ENCODE measurements around the gene XIRP2. TPM values are rescaled to one million over a fixed set of nuclear protein-coding genes. Genes with fewer than 3 reads are reported as not detected.
"Not testable (repeated sequence)": the region's sequence is repeated elsewhere in the genome, so short reads cannot be mapped to it uniquely, and the experiment has no call there.

The XIRP2 gene
- total RNA-seq, 4 donors from 2014 or later: 0.27 TPM; not detected in 3

DNA sequence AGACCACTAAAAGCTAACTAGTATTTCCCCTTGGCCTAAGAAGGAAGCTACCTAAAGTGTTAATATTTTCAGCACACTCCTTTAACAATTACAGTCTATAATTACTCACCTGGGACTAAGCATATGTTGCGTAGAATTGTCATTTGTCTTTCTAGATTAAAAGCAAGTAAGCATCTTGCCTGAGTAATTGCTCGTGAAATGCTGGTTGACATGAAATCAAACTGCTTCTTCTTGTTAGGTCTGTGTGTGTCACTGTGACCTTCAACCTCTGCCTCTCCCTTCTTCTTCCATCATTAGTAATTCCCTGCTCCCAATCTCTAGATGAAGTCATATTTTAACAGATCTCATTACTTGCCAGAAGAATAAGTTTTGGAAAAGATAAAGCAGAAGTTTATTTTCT lies 212.2 kb downstream of the XIRP2 start:
- WGBS, 2 donors (ENCODE audit: low coverage in 1 of 2): 56 to 68% methylated on average over 2 of the region's 2 CpGs
- H3K4me3 ChIP-seq: no peak overlapping the region
- H3K27ac ChIP-seq: no peak overlapping the region
- H3K27me3 ChIP-seq: no peaks in the 10 kb centered on the region
- DNase-seq: no peak
- no peaks in the 10 kb centered on the region for H3K4me1 ChIP-seq
- no peaks in the 10 kb centered on the region for H3K36me3 ChIP-seq
- intact Hi-C loops (cut with DNase I; ENCODE audit: low total_unique reads): no loop called here
- in situ Hi-C loops (cut with MboI; ENCODE audit: low pct_ligation_motif_present in 1 of 4, low pct_unique_long_range_greater_than_20kb in 1 of 4, low sequenced_read_pairs in 3 of 4): no loop called here
- H3K9me3 ChIP-seq: no peaks in the 10 kb centered on the region
- TF ChIP-seq POLR2AphosphoS5 (IDR thresholded peaks at IDR 0.05): no peak
- TF ChIP-seq, protein P1, sequence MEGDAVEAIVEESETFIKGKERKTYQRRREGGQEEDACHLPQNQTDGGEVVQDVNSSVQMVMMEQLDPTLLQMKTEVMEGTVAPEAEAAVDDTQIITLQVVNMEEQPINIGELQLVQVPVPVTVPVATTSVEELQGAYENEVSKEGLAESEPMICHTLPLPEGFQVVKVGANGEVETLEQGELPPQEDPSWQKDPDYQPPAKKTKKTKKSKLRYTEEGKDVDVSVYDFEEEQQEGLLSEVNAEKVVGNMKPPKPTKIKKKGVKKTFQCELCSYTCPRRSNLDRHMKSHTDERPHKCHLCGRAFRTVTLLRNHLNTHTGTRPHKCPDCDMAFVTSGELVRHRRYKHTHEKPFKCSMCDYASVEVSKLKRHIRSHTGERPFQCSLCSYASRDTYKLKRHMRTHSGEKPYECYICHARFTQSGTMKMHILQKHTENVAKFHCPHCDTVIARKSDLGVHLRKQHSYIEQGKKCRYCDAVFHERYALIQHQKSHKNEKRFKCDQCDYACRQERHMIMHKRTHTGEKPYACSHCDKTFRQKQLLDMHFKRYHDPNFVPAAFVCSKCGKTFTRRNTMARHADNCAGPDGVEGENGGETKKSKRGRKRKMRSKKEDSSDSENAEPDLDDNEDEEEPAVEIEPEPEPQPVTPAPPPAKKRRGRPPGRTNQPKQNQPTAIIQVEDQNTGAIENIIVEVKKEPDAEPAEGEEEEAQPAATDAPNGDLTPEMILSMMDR (IDR thresholded peaks at IDR 0.05): no peak
- no peak for TF ChIP-seq EP300 (IDR thresholded peaks at IDR 0.05; ENCODE audit: low read depth)
- no peak for TF ChIP-seq POLR2A (IDR thresholded peaks at IDR 0.05)

GRCh38 chr2:167103028-167103756 lies 214.9 kb downstream of the XIRP2 start:
- Histone ChIP-seq H3K27me3 (no peaks in the 10 kb centered on the region), H3K9me3 (no peaks in the 10 kb centered on the region), H3K36me3 (no peaks in the 10 kb centered on the region), H3K4me1 (no peaks in the 10 kb centered on the region), H3K27ac (no peak overlapping the region), H3K4me3 (no peak overlapping the region)
- in situ Hi-C loops (cut with MboI; ENCODE audit: low pct_ligation_motif_present in 1 of 4, low pct_unique_long_range_greater_than_20kb in 1 of 4, low sequenced_read_pairs in 3 of 4): no loop called here
- DNase-seq: no peak
- intact Hi-C loops (cut with DNase I; ENCODE audit: low total_unique reads): no loop called here
- TF ChIP-seq POLR2AphosphoS5 (IDR thresholded peaks at IDR 0.05): no peak
- TF ChIP-seq POLR2A (IDR thresholded peaks at IDR 0.05): no peak
- TF ChIP-seq, protein P1 (IDR thresholded peaks at IDR 0.05): no peak
- no peak for TF ChIP-seq EP300 (IDR thresholded peaks at IDR 0.05; ENCODE audit: low read depth)
- 77 to 82% methylated on average over 5 of the region's 5 CpGs for WGBS, 2 donors (ENCODE audit: low coverage in 1 of 2)

DNA sequence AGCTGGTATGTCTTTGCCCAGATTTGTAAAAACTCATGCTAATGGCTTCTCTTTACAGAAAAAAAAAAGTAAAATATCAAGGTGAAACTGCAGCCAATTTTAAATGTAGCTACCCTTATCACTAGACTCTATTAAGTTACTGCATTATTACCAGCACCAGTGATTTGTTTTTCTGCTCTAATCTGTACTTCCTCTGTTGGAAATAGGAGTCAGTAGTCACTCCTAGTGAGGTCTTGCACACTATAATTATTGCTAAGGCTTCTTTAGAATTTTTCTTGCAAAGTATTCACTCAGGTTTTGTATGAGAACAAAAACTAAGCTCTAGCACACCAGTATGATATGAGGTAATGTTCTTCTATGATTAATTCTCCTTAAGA lies 215.5 kb downstream of the XIRP2 start:
- no peak for DNase-seq
- Histone ChIP-seq H3K9me3 (no peaks in the 10 kb centered on the region), H3K27ac (no peak overlapping the region), H3K36me3 (no peaks in the 10 kb centered on the region), H3K4me3 (no peak overlapping the region), H3K4me1 (no peaks in the 10 kb centered on the region), H3K27me3 (no peaks in the 10 kb centered on the region)
- no peak for TF ChIP-seq EP300 (IDR thresholded peaks at IDR 0.05; ENCODE audit: low read depth)
- intact Hi-C loops (cut with DNase I; ENCODE audit: low total_unique reads) (no loop called here), in situ Hi-C loops (cut with MboI; ENCODE audit: low pct_ligation_motif_present in 1 of 4, low pct_unique_long_range_greater_than_20kb in 1 of 4, low sequenced_read_pairs in 3 of 4) (no loop called here)

DNA sequence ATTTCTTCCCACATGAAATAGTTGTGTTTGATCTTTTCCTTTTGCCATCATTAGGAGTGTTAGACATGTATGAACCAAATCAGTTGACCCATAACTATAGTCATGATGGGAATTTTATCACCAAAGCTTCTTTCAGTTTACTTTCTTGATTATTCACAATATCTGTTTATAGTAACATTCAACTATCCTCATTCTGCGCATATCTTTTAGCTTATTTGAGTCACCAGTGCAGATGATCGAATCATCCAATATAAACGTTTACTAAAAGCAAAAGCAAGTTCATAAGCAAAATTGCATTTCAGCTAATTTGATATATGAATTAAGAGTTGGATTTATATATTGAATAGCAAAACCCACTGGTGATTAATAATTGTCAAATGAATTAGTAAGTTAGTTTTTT lies 216.4 kb downstream of the XIRP2 start:
- Histone ChIP-seq H3K9me3 (no peaks in the 10 kb centered on the region), H3K4me3 (no peak overlapping the region), H3K27me3 (no peaks in the 10 kb centered on the region), H3K4me1 (no peaks in the 10 kb centered on the region), H3K27ac (no peak overlapping the region), H3K36me3 (no peaks in the 10 kb centered on the region)
- DNase-seq: no peak
- intact Hi-C loops (cut with DNase I; ENCODE audit: low total_unique reads) (no loop called here), in situ Hi-C loops (cut with MboI; ENCODE audit: low pct_ligation_motif_present in 1 of 4, low pct_unique_long_range_greater_than_20kb in 1 of 4, low sequenced_read_pairs in 3 of 4) (no loop called here)
- TF ChIP-seq EP300 (IDR thresholded peaks at IDR 0.05; ENCODE audit: low read depth): no peak
- no peak for TF ChIP-seq POLR2AphosphoS5 (IDR thresholded peaks at IDR 0.05)
- TF ChIP-seq POLR2A (IDR thresholded peaks at IDR 0.05): no peak
- TF ChIP-seq, protein P1 (IDR thresholded peaks at IDR 0.05): no peak
- 62 to 65% methylated on average over 3 of the region's 3 CpGs for WGBS, 2 donors (ENCODE audit: low coverage in 1 of 2)

- H3K4me3 ChIP-seq; DNase-seq; H3K36me3 ChIP-seq; H3K27ac ChIP-seq; H3K9me3 ChIP-seq; in situ Hi-C loops (cut with MboI; ENCODE audit: low pct_ligation_motif_present in 1 of 4, low pct_unique_long_range_greater_than_20kb in 1 of 4, low sequenced_read_pairs in 3 of 4); intact Hi-C loops (cut with DNase I; ENCODE audit: low total_unique reads); H3K27me3 ChIP-seq; H3K4me1 ChIP-seq: not testable (repeated sequence)
These were observed 221.4 kb downstream of the XIRP2 start for GRCh38 chr2:167109682-167110081.

Data from transverse colon (tissue), 4 donors.